ENCODE data around the gene MREG. TPM values are rescaled to one million over a fixed set of nuclear protein-coding genes. Genes with fewer than 3 reads are reported as not detected.

The MREG gene, protein sequence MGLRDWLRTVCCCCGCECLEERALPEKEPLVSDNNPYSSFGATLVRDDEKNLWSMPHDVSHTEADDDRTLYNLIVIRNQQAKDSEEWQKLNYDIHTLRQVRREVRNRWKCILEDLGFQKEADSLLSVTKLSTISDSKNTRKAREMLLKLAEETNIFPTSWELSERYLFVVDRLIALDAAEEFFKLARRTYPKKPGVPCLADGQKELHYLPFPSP
- polyA plus RNA-seq (ENCODE audit: low read depth in 6 of 6): 1 to 10 TPM in 4 of 6 donors, under 1 TPM in 1, not detected in 1; 0.95 to 3.1 (median 2.3) TPM

DNA sequence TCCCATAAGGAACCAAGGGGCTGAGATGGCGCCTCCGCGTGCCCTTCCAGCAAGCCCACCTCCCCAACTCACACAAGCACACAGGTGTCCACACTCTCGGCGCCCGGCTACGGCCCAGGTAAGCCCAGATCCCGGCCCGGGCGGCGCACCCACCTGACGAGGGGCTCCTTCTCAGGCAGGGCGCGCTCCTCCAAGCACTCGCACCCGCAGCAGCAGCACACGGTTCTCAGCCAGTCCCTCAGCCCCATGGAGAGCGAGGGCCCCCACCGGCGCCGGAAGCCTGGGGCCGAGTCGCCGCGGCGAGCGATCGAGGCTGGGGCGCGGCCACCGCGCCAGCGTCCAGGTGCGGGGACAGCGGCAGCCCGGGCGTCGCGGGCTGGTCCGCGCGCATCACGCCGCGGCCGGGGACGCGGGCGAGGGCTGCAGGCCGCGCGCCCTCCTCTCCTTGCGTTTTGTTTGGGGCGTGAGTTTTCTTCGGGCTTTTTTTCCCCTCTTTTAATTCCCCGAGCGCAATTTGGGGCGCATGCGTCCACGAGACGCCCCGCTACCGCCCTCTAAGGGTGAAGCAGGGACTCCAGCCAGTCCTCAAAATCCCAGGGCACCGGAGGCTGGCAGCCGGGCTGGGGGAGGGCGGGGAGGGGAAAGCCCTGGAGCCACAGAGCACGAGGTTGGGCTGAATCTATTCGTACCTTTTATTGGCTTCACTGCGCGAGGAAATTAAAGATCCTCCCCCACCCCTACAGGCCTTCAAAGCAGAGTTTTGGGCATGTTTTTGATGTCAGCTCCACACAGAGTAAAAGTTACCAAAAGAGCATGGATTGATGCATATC, at the start of gene MREG:
Gene MREG (minus strand): TSS at position 472 of the 830 bp plus-strand sequence. CDS start 224 bp downstream, at position 248.
- H3K27me3 Mint-ChIP-seq: no peaks in the 10 kb centered on the region
- peaks cover 0 to 3% of the 10 kb centered on the region in 2 donors for H3K36me3 Mint-ChIP-seq
- H3K27ac Mint-ChIP-seq: peak within 1 kb of the TSS in 5 of 6 donors; percentile 78 to 96 (median 90)
- H3K4me1 Mint-ChIP-seq: peaks cover 31 to 37% (median 34%) of the 10 kb centered on the region in 3 donors
- peak; percentile 81 for DNase-seq
- ATAC-seq (ENCODE audit: low read depth in 2 of 2): peak; percentile 75 to 76
- H3K4me3 Mint-ChIP-seq: peak within 1 kb of the TSS; percentile 78 to 97 (median 92)
- H3K9me3 Mint-ChIP-seq: peaks cover 0 to 2% (median 0%) of the 10 kb centered on the region in 7 donors

DNA sequence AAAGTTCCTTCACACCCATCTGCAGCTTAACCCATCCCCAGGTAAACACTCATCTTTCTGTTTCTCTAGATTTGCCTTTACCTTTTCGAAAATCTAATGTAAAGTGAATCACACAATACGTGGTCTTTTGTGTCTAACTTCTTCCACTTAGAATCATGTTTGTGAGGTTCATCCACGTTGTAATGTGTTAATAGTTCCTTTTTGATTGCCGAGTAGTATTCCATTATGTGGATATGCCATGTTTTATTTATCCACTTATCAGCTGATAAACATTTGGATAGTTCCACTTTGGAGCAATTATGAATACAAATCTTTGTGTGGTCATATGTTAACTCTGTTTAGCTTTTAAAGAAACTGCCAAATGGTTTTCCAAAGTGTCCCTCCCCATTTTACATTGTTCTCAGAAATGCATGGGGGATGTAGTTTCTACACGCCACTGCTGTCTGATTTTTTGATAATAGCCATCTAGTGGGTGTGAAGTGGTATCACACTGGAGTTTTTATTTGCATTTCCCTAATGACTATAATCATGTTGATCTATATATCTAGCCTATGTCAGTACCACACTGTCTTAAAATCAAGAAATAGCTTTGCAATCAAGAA, 46.0 kb upstream of the MREG start:
- Mint-ChIP-seq H3K27ac (peak overlapping the region in 2 of 6 donors; percentile 32 to 93), H3K27me3 (no peaks in the 10 kb centered on the region), H3K4me1 (peaks cover 15 to 29% (median 18%) of the 10 kb centered on the region in 3 donors), H3K9me3 (no peaks in the 10 kb centered on the region), H3K4me3 (peak overlapping the region in 5 of 8 donors; percentile 15 to 65 (median 29)), H3K36me3 (peaks cover 8 to 11% of the 10 kb centered on the region in 2 donors)
- DNase-seq (no peak), ATAC-seq (ENCODE audit: low read depth in 2 of 2) (no peak)

DNA sequence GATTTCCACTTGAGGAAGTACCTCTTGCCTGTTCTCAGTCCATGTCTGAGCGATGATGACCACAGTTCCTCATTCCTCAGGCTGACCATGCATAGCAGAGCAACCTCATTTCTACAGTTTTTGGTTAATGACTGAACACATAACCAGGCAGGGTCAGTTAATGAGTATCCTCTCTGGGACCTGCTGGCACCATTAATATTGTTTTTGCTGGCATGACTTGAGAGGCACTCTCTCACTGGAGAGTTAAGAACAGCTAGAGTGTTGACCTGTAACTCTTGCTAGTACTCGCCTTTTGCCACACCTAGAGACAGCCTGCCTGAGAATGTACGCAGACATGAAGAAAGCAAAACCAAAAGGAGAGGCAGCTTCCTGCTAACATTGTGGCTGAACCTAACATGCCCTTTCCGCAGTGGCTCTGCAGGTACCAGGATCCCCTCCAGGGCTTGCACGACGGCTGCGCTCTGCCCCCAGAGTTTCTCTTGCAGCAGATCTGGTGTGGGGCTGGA, 44.4 kb upstream of the MREG start:
- no peaks in the 10 kb centered on the region for H3K27me3 Mint-ChIP-seq
- H3K4me1 Mint-ChIP-seq: peaks cover 15 to 29% (median 18%) of the 10 kb centered on the region in 3 donors
- peak; percentile 94 to 95 for ATAC-seq (ENCODE audit: low read depth in 2 of 2)
- no peaks in the 10 kb centered on the region for H3K9me3 Mint-ChIP-seq
- H3K4me3 Mint-ChIP-seq: peak overlapping the region; percentile 74 to 94 (median 86)
- H3K27ac Mint-ChIP-seq: peak overlapping the region; percentile 92 to 99 (median 96)
- peaks cover 8 to 11% of the 10 kb centered on the region in 2 donors for H3K36me3 Mint-ChIP-seq
- DNase-seq: peak; percentile 72

DNA sequence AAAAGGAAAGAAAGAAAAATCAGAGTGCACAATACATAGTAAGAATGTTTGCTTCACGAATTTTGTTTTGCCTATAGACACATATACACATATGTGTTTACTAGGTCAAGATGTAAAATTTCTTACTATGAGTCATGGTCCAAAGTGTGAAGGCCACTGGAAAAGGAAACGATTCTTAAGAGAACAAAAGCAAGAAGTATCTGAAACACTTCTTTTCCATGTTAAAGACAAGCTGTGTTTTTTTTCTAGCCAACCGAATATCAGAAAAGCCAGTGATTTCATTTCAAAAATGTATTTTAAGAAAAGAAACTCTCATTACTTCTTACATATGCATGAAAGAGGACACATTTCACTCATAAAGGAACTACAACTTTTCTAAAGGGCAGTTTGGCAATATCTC, 43.4 kb upstream of the MREG start:
- ATAC-seq (ENCODE audit: low read depth in 2 of 2) (no peak), DNase-seq (no peak)
- no peaks in the 10 kb centered on the region for H3K27me3 Mint-ChIP-seq
- H3K36me3 Mint-ChIP-seq: peaks cover 4 to 5% of the 10 kb centered on the region in 2 donors
- H3K9me3 Mint-ChIP-seq: peaks cover 0 to 2% (median 0%) of the 10 kb centered on the region in 7 donors
- peaks cover 15 to 29% (median 18%) of the 10 kb centered on the region in 3 donors for H3K4me1 Mint-ChIP-seq
- H3K27ac Mint-ChIP-seq: peak overlapping the region in 5 of 6 donors; percentile 24 to 99 (median 96)
- H3K4me3 Mint-ChIP-seq: no peak overlapping the region

DNA sequence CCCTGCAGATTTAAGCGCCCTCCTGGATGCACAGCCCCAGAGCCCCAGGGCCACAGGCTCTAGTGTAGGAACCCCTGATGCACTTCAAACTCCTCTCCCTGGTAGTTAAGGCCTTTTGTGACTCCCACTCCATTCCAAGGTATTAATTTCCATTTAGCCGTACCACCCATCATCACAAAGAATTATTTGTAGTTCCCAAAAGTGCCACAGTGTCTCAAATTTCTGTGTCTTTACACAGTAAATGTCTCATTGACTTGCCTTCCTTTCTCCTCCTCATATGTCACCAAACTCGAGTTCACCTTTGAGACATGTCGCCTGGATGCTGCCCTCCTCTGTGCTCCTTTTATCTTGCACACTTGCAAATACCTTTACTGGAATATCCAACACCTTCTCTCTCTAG, 42.3 kb upstream of the MREG start:
- H3K36me3 Mint-ChIP-seq: no peaks in the 10 kb centered on the region
- ATAC-seq (ENCODE audit: low read depth in 2 of 2) (no peak), DNase-seq (no peak)
- H3K4me1 Mint-ChIP-seq: peaks cover 15 to 29% (median 18%) of the 10 kb centered on the region in 3 donors
- H3K27me3 Mint-ChIP-seq: no peaks in the 10 kb centered on the region
- peak overlapping the region in 4 of 6 donors; percentile 13 to 84 (median 40) for H3K27ac Mint-ChIP-seq
- H3K9me3 Mint-ChIP-seq: peaks cover 0 to 2% (median 0%) of the 10 kb centered on the region in 7 donors
- peak overlapping the region in 1 of 8 donors; percentile 21 for H3K4me3 Mint-ChIP-seq

DNA sequence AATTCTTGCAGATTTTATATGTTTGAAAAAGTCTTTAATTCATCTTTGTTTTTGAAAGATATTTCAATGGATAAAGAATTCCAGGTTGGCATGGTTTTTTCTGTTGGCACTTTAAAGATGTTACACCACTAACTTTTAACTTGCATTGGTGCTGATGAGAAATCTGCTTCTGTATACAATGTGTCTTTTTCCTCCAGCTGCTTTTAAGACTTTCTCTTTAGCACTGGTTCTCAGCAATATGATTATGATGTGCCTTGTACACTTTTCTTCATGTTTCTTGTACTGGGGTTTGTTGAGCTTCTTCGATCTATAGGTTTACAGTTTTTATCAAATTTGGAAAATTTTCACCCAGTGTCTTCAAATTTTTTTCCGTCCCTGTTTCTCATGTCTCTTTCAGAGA, 39.1 kb upstream of the MREG start:
- Mint-ChIP-seq H3K4me3 (no peak overlapping the region), H3K9me3 (peaks cover 0 to 2% (median 0%) of the 10 kb centered on the region in 7 donors), H3K4me1 (peaks cover 7 to 10% (median 9%) of the 10 kb centered on the region in 3 donors), H3K27me3 (no peaks in the 10 kb centered on the region), H3K27ac (no peak overlapping the region), H3K36me3 (peaks cover 0 to 12% of the 10 kb centered on the region in 2 donors)
- ATAC-seq (ENCODE audit: low read depth in 2 of 2): no peak
- no peak for DNase-seq

DNA sequence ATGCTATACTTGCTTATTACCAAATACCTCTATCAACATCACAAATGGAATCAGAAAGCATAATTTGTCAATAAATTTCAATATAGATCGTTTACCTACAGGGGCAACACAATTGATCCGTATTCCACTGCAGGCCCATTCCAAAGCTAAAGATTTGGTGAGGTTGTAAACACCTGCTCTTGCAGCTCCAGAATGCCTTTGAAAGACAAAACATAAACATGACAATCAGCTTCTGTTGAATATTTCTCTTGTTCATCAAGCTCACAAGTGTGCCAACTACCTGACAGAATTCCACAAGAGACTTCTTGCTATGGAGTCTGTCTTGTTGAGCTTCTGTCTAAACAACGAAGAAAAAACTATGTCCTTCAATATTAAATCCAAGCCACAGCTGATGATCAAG, 38.0 kb upstream of the MREG start:
- peaks cover 0 to 7% (median 6%) of the 10 kb centered on the region in 3 donors for H3K4me1 Mint-ChIP-seq
- peaks cover 0 to 12% of the 10 kb centered on the region in 2 donors for H3K36me3 Mint-ChIP-seq
- peaks cover 0 to 2% (median 0%) of the 10 kb centered on the region in 7 donors for H3K9me3 Mint-ChIP-seq
- no peak overlapping the region for H3K27ac Mint-ChIP-seq
- ATAC-seq (ENCODE audit: low read depth in 2 of 2) (no peak), DNase-seq (no peak)
- no peak overlapping the region for H3K4me3 Mint-ChIP-seq
- H3K27me3 Mint-ChIP-seq: no peaks in the 10 kb centered on the region

DNA sequence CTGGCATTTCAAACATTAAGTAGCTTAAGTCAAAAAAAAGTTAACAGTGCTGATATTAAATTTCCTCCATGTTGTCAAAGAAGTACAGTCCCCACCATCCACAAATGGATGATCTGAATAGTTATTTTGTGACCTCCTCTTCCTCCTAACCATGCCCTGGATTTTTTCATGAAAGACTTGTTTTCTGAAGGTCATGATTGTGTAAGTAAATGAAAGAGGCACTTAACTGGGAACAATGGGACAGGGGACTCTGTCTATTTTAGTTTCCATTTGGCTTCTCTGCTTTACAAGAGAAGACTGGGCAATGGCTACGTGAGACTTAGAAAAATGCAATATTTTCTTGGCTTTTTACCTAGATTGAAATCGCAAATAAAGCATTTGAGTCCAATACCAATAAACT, 36.1 kb upstream of the MREG start:
- peaks cover 0 to 2% (median 0%) of the 10 kb centered on the region in 7 donors for H3K9me3 Mint-ChIP-seq
- no peak for DNase-seq
- H3K27ac Mint-ChIP-seq: no peak overlapping the region
- no peak for ATAC-seq (ENCODE audit: low read depth in 2 of 2)
- peaks cover 0 to 14% of the 10 kb centered on the region in 2 donors for H3K36me3 Mint-ChIP-seq
- no peak overlapping the region for H3K4me3 Mint-ChIP-seq
- H3K27me3 Mint-ChIP-seq: no peaks in the 10 kb centered on the region
- no peaks in the 10 kb centered on the region for H3K4me1 Mint-ChIP-seq

DNA sequence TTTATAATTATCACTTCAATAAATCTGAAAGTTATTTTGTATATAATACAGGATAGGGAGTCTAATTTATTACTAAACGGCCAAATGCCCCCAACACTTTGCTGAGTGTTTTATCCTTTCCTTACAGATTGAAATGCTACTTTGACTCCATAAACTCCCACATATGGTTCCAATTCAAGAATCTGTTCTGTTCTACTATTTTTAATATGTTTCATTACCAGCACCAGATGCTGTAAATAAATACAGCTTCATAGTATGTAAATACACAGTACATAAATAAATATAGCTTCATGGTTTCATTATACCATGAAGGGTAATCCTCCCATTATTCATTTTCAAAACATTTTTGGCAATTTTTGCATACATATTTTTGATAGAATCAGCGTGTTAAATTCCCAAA, 34.0 kb upstream of the MREG start:
- Mint-ChIP-seq H3K27ac (no peak overlapping the region), H3K9me3 (no peaks in the 10 kb centered on the region), H3K4me3 (no peak overlapping the region), H3K27me3 (no peaks in the 10 kb centered on the region), H3K4me1 (no peaks in the 10 kb centered on the region), H3K36me3 (peaks cover 12 to 25% of the 10 kb centered on the region in 2 donors)
- ATAC-seq (ENCODE audit: low read depth in 2 of 2): no peak
- no peak for DNase-seq

DNA sequence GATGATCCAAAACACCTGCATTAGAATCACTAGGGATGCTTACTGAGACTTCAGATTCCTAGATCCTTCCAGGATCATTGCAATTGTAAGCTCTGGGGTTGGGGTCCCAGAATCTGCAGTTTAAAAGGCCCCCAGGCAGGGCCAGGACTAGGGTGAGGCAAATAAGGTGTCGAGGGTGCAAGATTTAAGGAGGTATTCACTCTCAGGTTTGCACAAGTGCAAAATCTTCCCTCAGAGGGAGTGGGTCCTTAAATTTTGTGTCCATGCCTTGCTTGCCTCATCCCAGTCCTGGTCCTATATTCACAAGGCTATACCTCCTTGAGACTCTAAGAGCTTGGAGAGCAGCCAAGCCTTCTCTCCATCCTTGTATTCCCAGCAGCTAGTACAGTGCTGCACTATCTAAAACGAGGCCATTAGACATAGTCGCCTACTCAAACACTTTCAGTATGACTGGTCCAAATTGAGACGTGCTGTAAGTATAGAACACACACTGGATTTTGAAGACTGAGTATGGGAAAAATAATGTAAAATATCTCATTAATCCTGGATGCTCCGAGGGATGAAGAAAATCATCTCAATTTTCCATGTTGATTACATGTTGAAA, 31.6 kb upstream of the MREG start:
- H3K27ac Mint-ChIP-seq: no peak overlapping the region
- no peaks in the 10 kb centered on the region for H3K4me1 Mint-ChIP-seq
- ATAC-seq (ENCODE audit: low read depth in 2 of 2) (no peak), DNase-seq (no peak)
- no peak overlapping the region for H3K4me3 Mint-ChIP-seq
- H3K36me3 Mint-ChIP-seq: peaks cover 18 to 21% of the 10 kb centered on the region in 2 donors
- H3K9me3 Mint-ChIP-seq: no peaks in the 10 kb centered on the region
- no peaks in the 10 kb centered on the region for H3K27me3 Mint-ChIP-seq

DNA sequence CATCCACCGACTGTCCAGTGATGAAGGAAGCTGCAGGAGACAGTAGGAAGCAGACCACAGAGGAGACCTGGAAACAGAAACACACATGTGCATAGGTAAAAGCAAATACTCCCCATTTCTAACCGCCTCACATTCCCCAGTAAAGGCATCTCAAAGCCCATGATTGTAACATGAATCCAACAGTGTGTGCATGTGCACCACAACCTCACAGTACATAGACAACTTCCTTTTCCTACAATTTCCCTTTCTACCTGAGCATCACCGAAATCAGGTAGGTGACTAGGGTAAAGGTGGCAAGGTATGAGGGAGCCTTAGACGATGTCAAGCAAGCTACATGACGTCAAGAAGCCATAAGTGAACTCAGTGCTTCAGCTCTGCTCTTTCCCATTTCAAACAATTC, 30.6 kb upstream of the MREG start:
- peaks cover 24 to 31% of the 10 kb centered on the region in 2 donors for H3K36me3 Mint-ChIP-seq
- no peaks in the 10 kb centered on the region for H3K9me3 Mint-ChIP-seq
- DNase-seq: no peak
- no peaks in the 10 kb centered on the region for H3K4me1 Mint-ChIP-seq
- H3K27ac Mint-ChIP-seq: no peak overlapping the region
- no peak overlapping the region for H3K4me3 Mint-ChIP-seq
- ATAC-seq (ENCODE audit: low read depth in 2 of 2): no peak
- H3K27me3 Mint-ChIP-seq: no peaks in the 10 kb centered on the region

DNA sequence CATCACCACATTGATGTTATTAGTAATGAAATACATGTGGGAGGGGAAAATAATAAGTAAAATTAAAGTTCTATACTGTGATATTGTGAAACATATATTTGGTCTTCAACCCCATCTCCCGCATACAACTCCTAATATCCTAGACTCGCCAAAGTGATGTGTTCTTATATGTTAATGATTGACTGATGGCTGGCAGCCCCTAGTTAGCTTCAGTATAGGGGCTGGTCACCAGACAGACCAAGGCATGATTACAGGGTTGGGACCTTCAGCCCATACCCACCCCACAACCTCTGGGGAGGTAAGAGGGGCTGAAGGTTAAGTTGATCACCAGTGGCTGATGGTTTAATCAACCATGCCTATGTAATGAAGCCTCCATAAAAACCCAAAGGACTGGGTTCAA, 28.1 kb upstream of the MREG start:
- no peak for ATAC-seq (ENCODE audit: low read depth in 2 of 2)
- Mint-ChIP-seq H3K4me1 (no peaks in the 10 kb centered on the region), H3K4me3 (no peak overlapping the region), H3K36me3 (peaks cover 23 to 24% of the 10 kb centered on the region in 2 donors), H3K27me3 (no peaks in the 10 kb centered on the region), H3K27ac (no peak overlapping the region), H3K9me3 (no peaks in the 10 kb centered on the region)
- no peak for DNase-seq

DNA sequence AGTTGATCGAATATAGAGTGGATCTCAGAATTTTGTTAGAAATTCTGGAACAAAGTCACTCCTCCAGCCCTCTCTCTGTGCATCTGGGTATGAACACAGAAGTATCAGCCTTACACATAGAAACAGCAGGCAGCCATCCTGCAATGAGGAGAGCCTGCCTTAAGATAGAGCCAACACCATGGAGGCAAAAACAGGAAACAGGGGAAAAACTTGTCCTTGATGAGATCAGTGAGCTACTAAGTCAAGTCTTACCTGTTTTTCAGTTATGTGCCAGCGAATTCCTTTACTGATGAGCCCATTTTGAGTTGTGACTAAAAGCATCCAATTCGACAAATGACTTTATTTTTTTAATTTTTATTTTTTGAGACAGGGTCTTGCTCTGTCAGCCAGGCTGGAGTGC, 26.6 kb upstream of the MREG start:
- no peaks in the 10 kb centered on the region for H3K4me1 Mint-ChIP-seq
- H3K27ac Mint-ChIP-seq: peak overlapping the region in 3 of 6 donors; percentile 26 to 53 (median 29)
- H3K27me3 Mint-ChIP-seq: no peaks in the 10 kb centered on the region
- peaks cover 23 to 24% of the 10 kb centered on the region in 2 donors for H3K36me3 Mint-ChIP-seq
- H3K4me3 Mint-ChIP-seq: no peak overlapping the region
- H3K9me3 Mint-ChIP-seq: no peaks in the 10 kb centered on the region
- DNase-seq: no peak
- ATAC-seq (ENCODE audit: low read depth in 2 of 2): no peak

Measured in naive B cell (primary cell).